Measurements from ENCODE around the gene GPR87.
A peak's percentile ranks its signal among the peaks of the same experiment; 100 is the strongest.

Gene GPR87

GRCh38 chr3:151268267-151269235, 48.1 kb downstream of the GPR87 start:
- H4K91ac ChIP-seq (ENCODE audit: low read length) = no peak overlapping the region
- 96% methylated on average over 9 of the region's 11 CpGs for WGBS

DNA sequence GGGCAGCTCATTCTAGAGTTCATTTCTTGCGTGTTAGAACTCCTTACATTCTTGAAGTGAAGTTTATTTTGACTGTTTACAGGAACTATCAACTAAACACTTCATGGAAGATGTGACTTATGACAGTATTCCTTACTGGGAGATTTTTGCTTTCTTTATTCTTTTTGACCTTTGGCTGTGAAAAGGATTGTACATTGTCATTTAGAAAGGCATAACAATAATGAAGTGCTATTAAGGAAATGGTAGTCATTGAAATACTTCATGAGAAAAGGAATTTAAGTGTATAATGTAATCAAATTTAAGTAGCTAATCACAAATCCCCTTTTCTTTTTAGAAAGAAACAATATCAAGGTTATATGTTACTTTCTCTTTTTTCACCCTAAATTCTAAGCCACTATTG, 49.6 kb downstream of the GPR87 start:
- Histone ChIP-seq H2AFZ (ENCODE audit: low read depth, low read length) (no peak overlapping the region), H3K18ac (ENCODE audit: low read depth in 1 of 2, low read length in 2 of 2) (no peak overlapping the region), H3K4me3 (ENCODE audit: insufficient read depth in 1 of 2, low read depth in 1 of 2, low read length in 2 of 2) (no peak overlapping the region), H2BK12ac (ENCODE audit: low read length in 2 of 2) (no peak overlapping the region), H3K4me1 (ENCODE audit: control insufficient read depth, insufficient read depth, low read depth, low read length) (no peaks in the 10 kb centered on the region), H3K4me2 (ENCODE audit: low read length, poor library complexity, severe bottlenecking) (no peak overlapping the region), H2BK15ac (ENCODE audit: low read depth, poor library complexity, severe bottlenecking) (no peak overlapping the region), H3K9ac (ENCODE audit: low read length) (no peak overlapping the region), H3K36me3 (ENCODE audit: control insufficient read depth in 1 of 2, insufficient read depth in 2 of 2, low read depth in 1 of 2, low read length in 2 of 2) (no peaks in the 10 kb centered on the region), H3K4ac (ENCODE audit: low read depth in 1 of 2, low read length in 2 of 2) (no peak overlapping the region), H4K8ac (ENCODE audit: low read length) (no peak overlapping the region), H3K79me1 (replicated peaks; ENCODE audit: low read length, poor library complexity, severe bottlenecking) (no peaks in the 10 kb centered on the region), H2AK5ac (ENCODE audit: low read length, severe bottlenecking) (no peak overlapping the region), H3K23ac (ENCODE audit: low read length in 2 of 2) (no peak overlapping the region), H2BK5ac (ENCODE audit: low read depth, low read length, poor library complexity, severe bottlenecking) (no peak overlapping the region), H3K27ac (ENCODE audit: low read length, poor library complexity, severe bottlenecking) (no peak overlapping the region), H3K27me3 (ENCODE audit: control insufficient read depth in 1 of 2, insufficient read depth in 1 of 2, low read length in 2 of 2) (peaks cover 0 to 13% of the 10 kb centered on the region in 2 experiments), H2BK120ac (ENCODE audit: low read depth, low read length) (no peak overlapping the region), H3K14ac (ENCODE audit: low read length in 2 of 2) (no peak overlapping the region), H4K91ac (ENCODE audit: low read length) (no peak overlapping the region), H3K9me3 (ENCODE audit: control insufficient read depth, low read length) (no peaks in the 10 kb centered on the region)
- peak; percentile 43 for DNase-seq
- WGBS = 33% methylated on average over 1 of the region's 1 CpG

More at GRCh38 chr3:151268267-151269235, 48.1 kb downstream of the GPR87 start:
- no peaks in the 10 kb centered on the region for H3K79me1 ChIP-seq (replicated peaks; ENCODE audit: low read length, poor library complexity, severe bottlenecking)
- H3K9me3 ChIP-seq (ENCODE audit: control insufficient read depth, low read length) = no peaks in the 10 kb centered on the region
- H4K8ac ChIP-seq (ENCODE audit: low read length) = no peak overlapping the region
- no peaks in the 10 kb centered on the region for H3K4me1 ChIP-seq (ENCODE audit: control insufficient read depth, insufficient read depth, low read depth, low read length)
- no peak overlapping the region for H2AFZ ChIP-seq (ENCODE audit: low read depth, low read length)
- H2AK5ac ChIP-seq (ENCODE audit: low read length, severe bottlenecking) = no peak overlapping the region
- H3K36me3 ChIP-seq (ENCODE audit: control insufficient read depth in 1 of 2, insufficient read depth in 2 of 2, low read depth in 1 of 2, low read length in 2 of 2) = no peaks in the 10 kb centered on the region
- H3K14ac ChIP-seq (ENCODE audit: low read length in 2 of 2) = no peak overlapping the region
- no peak overlapping the region for H3K4me2 ChIP-seq (ENCODE audit: low read length, poor library complexity, severe bottlenecking)
- no peak overlapping the region for H2BK12ac ChIP-seq (ENCODE audit: low read length in 2 of 2)
- no peak overlapping the region for H3K9ac ChIP-seq (ENCODE audit: low read length)
- peaks cover 0 to 14% of the 10 kb centered on the region in 2 experiments for H3K27me3 ChIP-seq (ENCODE audit: control insufficient read depth in 1 of 2, insufficient read depth in 1 of 2, low read length in 2 of 2)
- H3K4ac ChIP-seq (ENCODE audit: low read depth in 1 of 2, low read length in 2 of 2) = peak overlapping the region in 1 of 2 experiments; percentile 76
- no peak overlapping the region for H2BK120ac ChIP-seq (ENCODE audit: low read depth, low read length)
- H2BK15ac ChIP-seq (ENCODE audit: low read depth, poor library complexity, severe bottlenecking) = no peak overlapping the region
- no peak overlapping the region for H2BK5ac ChIP-seq (ENCODE audit: low read depth, low read length, poor library complexity, severe bottlenecking)
- peak; percentile 33 for DNase-seq
- no peak overlapping the region for H3K18ac ChIP-seq (ENCODE audit: low read depth in 1 of 2, low read length in 2 of 2)
- no peak overlapping the region for H3K27ac ChIP-seq (ENCODE audit: low read length, poor library complexity, severe bottlenecking)
- H3K23ac ChIP-seq (ENCODE audit: low read length in 2 of 2) = no peak overlapping the region
- no peak overlapping the region for H3K4me3 ChIP-seq (ENCODE audit: insufficient read depth in 1 of 2, low read depth in 1 of 2, low read length in 2 of 2)

GRCh38 chr3:151265866-151266265, 50.8 kb downstream of the GPR87 start:
- no peaks in the 10 kb centered on the region for H3K36me3 ChIP-seq (ENCODE audit: control insufficient read depth in 1 of 2, insufficient read depth in 2 of 2, low read depth in 1 of 2, low read length in 2 of 2)
- H3K9ac ChIP-seq (ENCODE audit: low read length) = no peak overlapping the region
- peak overlapping the region in 1 of 2 experiments; percentile 49 for H2BK12ac ChIP-seq (ENCODE audit: low read length in 2 of 2)
- peak overlapping the region in 1 of 2 experiments; percentile 25 for H3K18ac ChIP-seq (ENCODE audit: low read depth in 1 of 2, low read length in 2 of 2)
- no peaks in the 10 kb centered on the region for H3K79me1 ChIP-seq (replicated peaks; ENCODE audit: low read length, poor library complexity, severe bottlenecking)
- no peak overlapping the region for H3K4me3 ChIP-seq (ENCODE audit: insufficient read depth in 1 of 2, low read depth in 1 of 2, low read length in 2 of 2)
- no peak overlapping the region for H3K23ac ChIP-seq (ENCODE audit: low read length in 2 of 2)
- no peak overlapping the region for H4K91ac ChIP-seq (ENCODE audit: low read length)
- no peak overlapping the region for H3K14ac ChIP-seq (ENCODE audit: low read length in 2 of 2)
- WGBS = 77% methylated on average over 5 of the region's 5 CpGs
- no peak overlapping the region for H4K8ac ChIP-seq (ENCODE audit: low read length)
- no peak overlapping the region for H3K4me2 ChIP-seq (ENCODE audit: low read length, poor library complexity, severe bottlenecking)
- no peak overlapping the region for H2BK120ac ChIP-seq (ENCODE audit: low read depth, low read length)
- DNase-seq = peak; percentile 57
- H3K27me3 ChIP-seq (ENCODE audit: control insufficient read depth in 1 of 2, insufficient read depth in 1 of 2, low read length in 2 of 2) = peaks cover 0 to 14% of the 10 kb centered on the region in 2 experiments
- no peak overlapping the region for H2AK5ac ChIP-seq (ENCODE audit: low read length, severe bottlenecking)
- H3K4ac ChIP-seq (ENCODE audit: low read depth in 1 of 2, low read length in 2 of 2) = no peak overlapping the region
- H3K27ac ChIP-seq (ENCODE audit: low read length, poor library complexity, severe bottlenecking) = no peak overlapping the region
- no peak overlapping the region for H2AFZ ChIP-seq (ENCODE audit: low read depth, low read length)
- H2BK15ac ChIP-seq (ENCODE audit: low read depth, poor library complexity, severe bottlenecking) = no peak overlapping the region
- no peaks in the 10 kb centered on the region for H3K9me3 ChIP-seq (ENCODE audit: control insufficient read depth, low read length)
- H2BK5ac ChIP-seq (ENCODE audit: low read depth, low read length, poor library complexity, severe bottlenecking) = no peak overlapping the region
- no peaks in the 10 kb centered on the region for H3K4me1 ChIP-seq (ENCODE audit: control insufficient read depth, insufficient read depth, low read depth, low read length)

DNA sequence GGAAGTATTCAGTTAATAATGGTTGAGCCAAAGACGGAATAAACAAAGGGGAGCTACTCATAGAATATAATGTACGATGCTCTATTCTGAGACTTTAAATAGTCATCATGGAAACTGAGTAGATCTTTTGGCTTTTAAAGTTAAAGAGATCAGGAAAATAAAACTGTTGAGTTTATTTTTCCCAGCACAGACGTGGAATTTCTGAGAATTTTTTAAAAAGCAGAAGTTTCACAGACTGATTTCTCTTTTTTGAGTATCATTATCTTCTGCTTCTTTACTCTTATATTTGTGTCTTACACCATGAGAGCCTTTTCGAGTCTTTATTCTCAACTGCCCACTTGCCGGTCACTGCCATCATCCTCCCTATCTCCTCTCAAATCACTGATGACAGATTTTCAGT, 51.5 kb downstream of the GPR87 start:
- peaks cover 0 to 14% of the 10 kb centered on the region in 2 experiments for H3K27me3 ChIP-seq (ENCODE audit: control insufficient read depth in 1 of 2, insufficient read depth in 1 of 2, low read length in 2 of 2)
- no peak overlapping the region for H3K14ac ChIP-seq (ENCODE audit: low read length in 2 of 2)
- no peak overlapping the region for H2AK5ac ChIP-seq (ENCODE audit: low read length, severe bottlenecking)
- no peak overlapping the region for H2BK5ac ChIP-seq (ENCODE audit: low read depth, low read length, poor library complexity, severe bottlenecking)
- no peaks in the 10 kb centered on the region for H3K9me3 ChIP-seq (ENCODE audit: control insufficient read depth, low read length)
- H3K27ac ChIP-seq (ENCODE audit: low read length, poor library complexity, severe bottlenecking) = no peak overlapping the region
- H2BK120ac ChIP-seq (ENCODE audit: low read depth, low read length) = no peak overlapping the region
- DNase-seq = no peak
- H3K4me1 ChIP-seq (ENCODE audit: control insufficient read depth, insufficient read depth, low read depth, low read length) = no peaks in the 10 kb centered on the region
- WGBS = 98% methylated on average over 4 of the region's 5 CpGs
- no peak overlapping the region for H3K4me3 ChIP-seq (ENCODE audit: insufficient read depth in 1 of 2, low read depth in 1 of 2, low read length in 2 of 2)
- no peak overlapping the region for H3K23ac ChIP-seq (ENCODE audit: low read length in 2 of 2)
- no peak overlapping the region for H4K91ac ChIP-seq (ENCODE audit: low read length)
- H4K8ac ChIP-seq (ENCODE audit: low read length) = no peak overlapping the region
- H2BK15ac ChIP-seq (ENCODE audit: low read depth, poor library complexity, severe bottlenecking) = no peak overlapping the region
- H3K4ac ChIP-seq (ENCODE audit: low read depth in 1 of 2, low read length in 2 of 2) = no peak overlapping the region
- H2BK12ac ChIP-seq (ENCODE audit: low read length in 2 of 2) = peak overlapping the region in 1 of 2 experiments; percentile 94
- no peak overlapping the region for H2AFZ ChIP-seq (ENCODE audit: low read depth, low read length)
- H3K18ac ChIP-seq (ENCODE audit: low read depth in 1 of 2, low read length in 2 of 2) = no peak overlapping the region
- no peak overlapping the region for H3K4me2 ChIP-seq (ENCODE audit: low read length, poor library complexity, severe bottlenecking)
- H3K36me3 ChIP-seq (ENCODE audit: control insufficient read depth in 1 of 2, insufficient read depth in 2 of 2, low read depth in 1 of 2, low read length in 2 of 2) = no peaks in the 10 kb centered on the region
- H3K79me1 ChIP-seq (replicated peaks; ENCODE audit: low read length, poor library complexity, severe bottlenecking) = no peaks in the 10 kb centered on the region
- no peak overlapping the region for H3K9ac ChIP-seq (ENCODE audit: low read length)
